GM19467 (cell line): Measurements from ENCODE around the gene AVPR1B.

Source experiments
- ATAC-seq: cut with Tn5 transposase; IDR thresholded peaks from one replicate; pipeline ENCODE4 v1.9.1; 2021; ENCODE audit warnings: mild to moderate bottlenecking, moderate library complexity; ENCODE audit not compliant: unreplicated experiment

The AVPR1B gene

GRCh38 chr1:206117151-206117948, at the start of gene AVPR1B:
Gene AVPR1B (minus strand): TSS chr1:206117388. CDS start chr1:206116890, 498 bp downstream.
- ATAC-seq: no peak

- ATAC-seq: no peak
Measured at GRCh38 chr1:206145771-206146290, 28.6 kb upstream of the AVPR1B start.

GRCh38 chr1:206144605-206145004, 27.4 kb upstream of the AVPR1B start:
- no peak for ATAC-seq

GRCh38 chr1:206143537-206144172, 26.5 kb upstream of the AVPR1B start:
- ATAC-seq: no peak

GRCh38 chr1:206142770-206143169, 25.6 kb upstream of the AVPR1B start:
- ATAC-seq: no peak

- ATAC-seq: no peak
Measured at GRCh38 chr1:206142011-206142410, 24.8 kb upstream of the AVPR1B start.

GRCh38 chr1:206136241-206136640, 19.1 kb upstream of the AVPR1B start:
- ATAC-seq: no peak

- ATAC-seq: no peak
Measured at GRCh38 chr1:206135248-206135647, 18.1 kb upstream of the AVPR1B start.

- ATAC-seq: no peak
Measured at GRCh38 chr1:206133751-206134415, 16.7 kb upstream of the AVPR1B start.

GRCh38 chr1:206131037-206131436, 13.8 kb upstream of the AVPR1B start:
- ATAC-seq: no peak

GRCh38 chr1:206128196-206128595, 11.0 kb upstream of the AVPR1B start:
- ATAC-seq: no peak

GRCh38 chr1:206127336-206127735, 10.1 kb upstream of the AVPR1B start:
- no peak for ATAC-seq

- no peak for ATAC-seq
Measured at GRCh38 chr1:206125346-206125745, 8.2 kb upstream of the AVPR1B start.

GRCh38 chr1:206122686-206123085, 5.5 kb upstream of the AVPR1B start:
- ATAC-seq: no peak

GRCh38 chr1:206121269-206121668, 4.1 kb upstream of the AVPR1B start:
- no peak for ATAC-seq

GRCh38 chr1:206120406-206120805, 3.2 kb upstream of the AVPR1B start:
- ATAC-seq: no peak

GRCh38 chr1:206116873-206117150, 376 bp downstream of the AVPR1B start:
- ATAC-seq: no peak

GRCh38 chr1:206116191-206116872, 856 bp downstream of the AVPR1B start:
- ATAC-seq: no peak

- ATAC-seq: no peak
Measured at GRCh38 chr1:206115791-206116190, 1.4 kb downstream of the AVPR1B start.

GRCh38 chr1:206114692-206115640, 2.2 kb downstream of the AVPR1B start:
- ATAC-seq: no peak
